AG09309 (cell line): Measurements from ENCODE around the gene ITGAL.
"Not testable (repeated sequence)": the region's sequence is repeated elsewhere in the genome, so short reads cannot be mapped to it uniquely, and the experiment has no call there.

ENCODE experiments used
- DNase-seq: peaks from one replicate; pipeline ENCODE4 v3.0.0-alpha.2; 2010; ENCODE audit warnings: low read depth
- H3K4me3 ChIP-seq: 2 replicates; pipeline ENCODE4 v1.5.1; 2011; ENCODE audit warnings: mild to moderate bottlenecking, low read depth, low read length, moderate library complexity; ENCODE audit not compliant: control insufficient read depth
- TF ChIP-seq, protein P1 (sequence below): IDR thresholded peaks from 2 replicates; pipeline ENCODE4 v1.5.1; 2011; ENCODE audit warnings: mild to moderate bottlenecking, low read depth, low read length, inconsistent platforms; ENCODE audit not compliant: insufficient read depth, control insufficient read depth; ENCODE audit errors: missing control alignments

ITGAL gene

DNA sequence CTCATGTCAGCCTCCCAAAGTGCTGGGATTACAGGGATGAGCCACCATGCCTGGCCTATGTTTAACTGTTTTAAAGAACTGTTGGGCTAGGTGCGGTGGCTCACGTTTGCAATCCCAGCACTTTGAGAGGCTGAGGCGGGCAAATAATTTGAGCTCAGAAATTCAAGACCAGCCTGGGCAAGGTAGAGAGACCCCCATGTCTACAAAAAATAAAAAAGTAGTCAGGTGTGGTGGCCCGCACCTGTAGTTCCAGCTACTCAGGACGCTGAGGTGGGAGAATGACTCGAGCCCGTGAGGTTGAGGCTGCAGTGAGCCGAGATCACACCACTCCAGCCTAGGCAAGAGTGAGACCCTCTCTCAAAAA lies 1.9 kb upstream of the ITGAL start:
- no peak overlapping the region for H3K4me3 ChIP-seq
- no peak for DNase-seq
- TF ChIP-seq, protein P1, sequence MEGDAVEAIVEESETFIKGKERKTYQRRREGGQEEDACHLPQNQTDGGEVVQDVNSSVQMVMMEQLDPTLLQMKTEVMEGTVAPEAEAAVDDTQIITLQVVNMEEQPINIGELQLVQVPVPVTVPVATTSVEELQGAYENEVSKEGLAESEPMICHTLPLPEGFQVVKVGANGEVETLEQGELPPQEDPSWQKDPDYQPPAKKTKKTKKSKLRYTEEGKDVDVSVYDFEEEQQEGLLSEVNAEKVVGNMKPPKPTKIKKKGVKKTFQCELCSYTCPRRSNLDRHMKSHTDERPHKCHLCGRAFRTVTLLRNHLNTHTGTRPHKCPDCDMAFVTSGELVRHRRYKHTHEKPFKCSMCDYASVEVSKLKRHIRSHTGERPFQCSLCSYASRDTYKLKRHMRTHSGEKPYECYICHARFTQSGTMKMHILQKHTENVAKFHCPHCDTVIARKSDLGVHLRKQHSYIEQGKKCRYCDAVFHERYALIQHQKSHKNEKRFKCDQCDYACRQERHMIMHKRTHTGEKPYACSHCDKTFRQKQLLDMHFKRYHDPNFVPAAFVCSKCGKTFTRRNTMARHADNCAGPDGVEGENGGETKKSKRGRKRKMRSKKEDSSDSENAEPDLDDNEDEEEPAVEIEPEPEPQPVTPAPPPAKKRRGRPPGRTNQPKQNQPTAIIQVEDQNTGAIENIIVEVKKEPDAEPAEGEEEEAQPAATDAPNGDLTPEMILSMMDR: no peak

DNA sequence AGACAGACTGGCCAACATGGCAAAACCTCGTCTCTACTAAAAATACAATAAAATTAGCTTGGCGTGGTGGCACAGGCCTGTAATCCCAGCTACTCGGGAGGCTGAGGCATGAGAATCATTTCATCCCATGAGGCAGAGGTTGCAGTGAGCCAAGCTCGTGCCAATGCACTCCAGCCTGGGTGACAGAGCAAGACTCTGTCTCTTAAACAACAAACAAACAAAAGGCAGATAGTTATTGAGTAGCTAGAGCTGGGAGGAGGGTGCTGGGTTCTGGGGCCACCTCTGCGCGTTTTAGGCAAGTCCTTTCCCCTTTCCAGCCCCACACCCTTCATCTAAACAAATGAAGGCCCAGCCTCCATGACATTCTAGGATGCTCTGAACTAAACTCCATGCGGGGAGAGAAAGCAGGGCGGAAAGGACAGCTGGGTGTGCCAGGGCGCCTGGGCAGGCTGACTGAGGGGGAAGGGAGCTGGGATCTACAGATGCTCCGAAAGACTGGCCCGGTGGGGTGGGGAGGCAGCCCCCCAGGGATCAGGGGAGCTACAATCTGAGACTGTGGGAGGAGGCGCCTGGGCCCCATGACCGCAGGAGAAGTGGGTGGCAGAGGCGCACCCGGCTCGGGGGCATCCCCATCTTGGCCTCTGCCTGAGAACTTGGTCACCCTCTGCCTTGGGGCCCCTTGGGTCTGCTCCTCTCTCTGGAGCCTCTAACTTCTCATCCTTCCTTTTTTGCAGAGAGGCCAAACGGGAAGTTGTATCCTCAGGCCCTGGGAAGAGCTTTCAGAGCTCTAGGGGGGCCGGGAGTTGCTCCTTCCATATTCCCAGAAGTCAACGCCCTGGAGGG lies 910 bp downstream of the ITGAL start:
- TF ChIP-seq, protein P1: no peak
- no peak overlapping the region for H3K4me3 ChIP-seq
- DNase-seq: no peak

DNA sequence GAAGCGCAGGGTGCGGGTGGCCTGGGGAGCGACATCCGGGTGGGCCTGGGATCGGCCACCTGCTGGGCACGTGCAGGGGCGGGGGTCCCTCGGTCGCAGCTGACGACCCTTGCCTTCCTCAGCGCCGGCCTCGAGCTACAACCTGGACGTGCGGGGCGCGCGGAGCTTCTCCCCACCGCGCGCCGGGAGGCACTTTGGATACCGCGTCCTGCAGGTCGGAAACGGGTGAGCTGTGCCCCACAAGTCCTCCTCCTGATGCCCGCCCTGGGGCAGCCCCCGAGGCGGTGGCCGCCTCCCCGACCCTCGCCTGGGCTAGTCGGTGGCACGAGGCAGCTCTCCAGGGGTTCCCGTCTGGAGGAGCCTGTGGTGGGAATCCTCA lies 1.5 kb downstream of the ITGAL start:
- no peak overlapping the region for H3K4me3 ChIP-seq
- DNase-seq: no peak
- TF ChIP-seq, protein P1: no peak

DNA sequence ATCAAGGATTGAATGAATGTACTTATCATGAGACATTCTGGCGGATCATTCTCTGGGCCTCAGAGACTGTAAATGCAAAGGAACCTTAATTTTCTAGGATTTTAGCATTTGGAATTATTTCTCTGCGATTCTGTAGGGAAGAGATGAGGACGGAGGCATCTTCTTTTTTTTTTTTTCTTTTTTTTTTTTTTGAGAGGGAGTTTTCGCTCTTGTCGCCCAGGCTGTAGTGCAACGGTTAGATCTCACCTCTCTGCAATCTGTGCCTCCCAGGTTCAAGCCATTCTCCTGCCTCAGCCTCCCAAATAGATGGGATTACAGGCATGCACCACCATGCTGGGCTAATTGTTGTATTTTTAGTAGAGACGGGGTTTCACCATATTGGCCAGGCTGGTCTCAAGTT lies 2.1 kb downstream of the ITGAL start:
- H3K4me3 ChIP-seq: no peak overlapping the region
- DNase-seq: no peak
- TF ChIP-seq, protein P1: no peak

GRCh38 chr16:30476991-30477390 lies 4.4 kb downstream of the ITGAL start:
- TF ChIP-seq, protein P1: no peak
- no peak for DNase-seq
- no peak overlapping the region for H3K4me3 ChIP-seq

DNA sequence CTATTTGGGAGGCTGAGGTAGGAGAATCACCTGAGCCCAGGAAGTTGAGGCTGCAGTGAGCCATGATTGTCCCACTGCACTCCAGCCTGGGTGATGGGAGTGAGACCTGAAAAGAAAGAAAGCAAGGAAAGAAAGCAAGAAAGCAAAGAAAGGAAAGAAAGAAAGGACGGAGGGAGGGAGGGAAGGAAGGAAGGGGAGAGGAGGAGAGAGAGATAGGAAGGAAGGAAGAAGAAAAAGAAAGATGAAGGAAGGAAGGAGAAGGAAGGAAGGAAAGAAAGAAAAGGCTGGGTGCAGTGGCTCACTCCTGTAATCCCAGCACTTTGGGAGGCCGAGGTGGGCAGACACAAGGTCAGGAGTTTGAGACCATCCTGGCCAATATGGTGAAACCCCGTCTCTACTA lies 5.2 kb downstream of the ITGAL start:
- not testable (repeated sequence) for DNase-seq, H3K4me3 ChIP-seq

DNA sequence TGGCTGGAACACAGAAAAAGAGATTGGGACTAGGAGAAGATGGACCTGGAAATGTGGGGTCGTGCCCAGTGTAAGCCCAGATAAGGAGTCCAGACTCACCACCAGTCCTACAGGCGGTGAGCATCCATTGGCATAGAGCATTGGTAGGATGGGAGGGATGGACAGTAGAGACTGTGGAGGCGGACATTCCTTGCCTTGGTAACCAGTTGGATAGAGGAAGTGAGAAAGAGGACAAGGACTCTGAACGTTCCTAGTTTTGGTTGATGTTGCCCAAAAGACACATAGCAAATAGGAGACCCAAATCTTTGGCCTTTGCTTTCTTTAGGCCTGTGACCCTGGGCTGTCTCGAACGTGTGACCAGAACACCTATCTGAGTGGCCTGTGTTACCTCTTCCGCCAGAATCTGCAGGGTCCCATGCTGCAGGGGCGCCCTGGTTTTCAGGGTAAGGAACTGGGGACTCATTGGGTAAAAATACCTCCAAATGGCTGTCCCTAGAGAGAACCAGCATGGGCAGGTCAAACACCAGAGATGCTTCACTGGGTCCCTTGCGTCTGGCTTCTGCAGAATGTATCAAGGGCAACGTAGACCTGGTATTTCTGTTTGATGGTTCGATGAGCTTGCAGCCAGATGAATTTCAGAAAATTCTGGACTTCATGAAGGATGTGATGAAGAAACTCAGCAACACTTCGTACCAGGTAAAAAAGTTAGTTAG lies 6.4 kb downstream of the ITGAL start:
- no peak overlapping the region for H3K4me3 ChIP-seq
- no peak for DNase-seq
- TF ChIP-seq, protein P1: no peak
